Activated gamma-delta T cell treated with anti-CD3 and anti-CD28 coated beads, Interleukin-2, amount 50 U/mL, for 16 hours (primary cell): ENCODE measurements around the gene CRABP2.

Experiments used
- DNase-seq: peaks from one replicate; pipeline ENCODE4 v3.0.0-alpha.2; 2020; ENCODE audit warnings: low read depth

Gene CRABP2

DNA sequence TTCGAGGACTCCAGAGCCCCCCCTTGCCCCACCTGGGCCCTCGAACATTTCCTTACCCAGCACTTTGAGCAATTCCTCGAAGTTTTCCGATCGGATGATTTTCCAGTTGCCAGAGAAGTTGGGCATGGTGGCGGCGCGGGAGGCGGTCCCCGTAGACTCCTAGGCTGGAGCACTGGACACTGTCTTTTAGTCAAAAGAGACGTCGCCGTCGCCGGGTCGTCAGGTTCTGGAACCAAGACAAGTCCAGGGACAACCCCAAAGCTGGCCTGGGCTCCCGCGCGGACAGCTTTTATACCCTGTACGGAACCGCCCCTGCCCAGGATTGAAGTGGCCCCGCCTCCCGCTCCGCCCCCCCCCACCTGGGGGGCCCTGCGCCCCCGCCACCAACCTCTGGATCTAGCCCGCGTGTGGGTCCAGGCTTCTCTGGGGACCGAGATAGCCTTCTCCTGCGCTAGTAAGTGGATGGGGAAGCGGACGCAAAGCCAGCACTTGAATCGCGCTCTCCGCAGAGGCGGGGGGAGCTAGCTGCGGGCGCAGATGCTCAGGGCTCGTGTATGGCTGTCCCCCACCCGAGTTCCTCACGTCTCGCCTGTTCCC, at the start of gene CRABP2:
TSS of gene CRABP2 (minus strand) at position 263 of the 597 bp plus-strand sequence. CDS start at position 126, 137 bp downstream.
- no peak for DNase-seq

DNA sequence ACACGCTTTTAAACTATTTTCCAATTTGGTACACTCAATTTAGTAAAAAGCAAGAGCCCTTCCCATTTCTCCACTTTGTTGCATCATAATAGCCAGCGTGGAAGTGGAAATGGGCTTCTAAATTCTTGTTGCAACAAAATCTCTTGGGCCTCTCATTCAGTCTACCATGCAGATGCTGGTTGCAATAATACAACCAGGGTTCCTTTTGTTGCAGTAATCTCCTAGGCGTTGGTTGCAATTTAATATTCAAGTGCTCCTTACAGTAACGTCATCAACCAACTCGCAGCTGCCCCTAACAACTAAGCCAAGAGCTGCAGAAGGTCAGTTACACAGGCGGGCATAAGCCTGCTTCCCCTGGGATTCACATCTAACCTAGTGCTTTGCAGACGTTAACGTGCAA, 48.8 kb upstream of the CRABP2 start:
- no peak for DNase-seq

DNA sequence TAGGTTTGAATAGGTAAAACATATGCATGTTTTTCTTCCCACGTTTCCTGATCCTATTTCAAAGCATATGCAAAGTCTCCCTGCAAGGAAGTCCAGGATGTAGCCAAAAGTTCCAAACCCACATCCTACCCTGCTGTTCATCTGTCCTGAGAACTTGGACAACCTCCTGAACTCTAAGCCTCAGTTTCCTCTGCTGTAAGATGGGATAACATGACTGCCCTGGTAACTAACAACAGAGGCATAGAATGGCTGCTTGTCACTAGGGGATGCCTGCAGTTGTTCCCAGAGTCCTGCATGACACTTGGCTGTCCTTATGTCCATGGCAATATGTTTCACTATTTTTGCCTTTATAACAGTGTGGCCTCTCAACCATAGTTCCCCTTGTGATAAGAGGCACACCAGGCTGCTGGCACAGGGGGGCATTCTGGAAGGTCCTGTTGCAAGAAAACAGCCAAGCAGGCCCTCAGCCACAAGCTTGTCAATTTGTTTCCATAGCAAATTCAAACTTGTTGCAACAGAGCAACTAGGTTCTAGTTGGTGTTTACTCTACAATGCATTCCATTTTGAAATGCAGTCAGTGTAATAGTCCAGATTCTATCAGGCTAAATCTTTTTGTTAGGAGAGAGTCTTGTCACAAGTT, 47.6 kb upstream of the CRABP2 start:
- no peak for DNase-seq

DNA sequence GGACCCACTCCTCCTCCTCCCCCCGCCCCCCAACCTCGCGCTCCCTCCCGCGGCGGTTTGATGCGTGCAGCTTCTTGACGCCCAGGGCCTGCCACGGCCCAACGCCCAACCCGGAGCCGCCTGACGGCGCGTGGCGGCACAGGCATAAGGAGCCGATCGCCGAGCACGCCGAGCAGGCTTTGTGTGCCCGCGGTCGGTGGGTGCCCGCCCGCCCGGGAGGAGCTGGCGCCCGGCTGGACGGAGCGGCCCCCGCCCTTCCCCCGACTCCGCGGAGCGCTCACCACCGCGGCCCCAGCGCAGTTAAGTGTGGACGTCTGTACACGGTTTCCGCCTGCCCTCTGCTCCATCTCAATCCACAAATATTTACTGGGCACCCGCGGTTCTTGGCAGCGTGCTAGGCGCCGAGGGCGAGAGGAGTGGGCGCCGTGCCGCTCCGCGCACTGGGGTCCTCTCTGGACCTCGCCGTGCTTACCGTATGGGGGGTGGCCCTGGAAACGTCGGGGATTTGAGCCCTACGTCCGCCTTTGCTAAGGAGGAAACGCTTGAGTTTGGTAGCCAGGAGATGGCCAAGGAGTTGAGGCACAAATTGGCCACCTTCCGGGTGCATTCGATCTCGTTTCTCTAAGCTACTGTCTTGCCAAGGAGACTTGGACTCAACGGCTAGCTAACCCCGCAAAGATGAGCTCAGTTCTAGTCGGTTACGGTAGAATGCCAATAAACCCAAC, 46.5 kb upstream of the CRABP2 start:
- DNase-seq = peak; percentile 96

DNA sequence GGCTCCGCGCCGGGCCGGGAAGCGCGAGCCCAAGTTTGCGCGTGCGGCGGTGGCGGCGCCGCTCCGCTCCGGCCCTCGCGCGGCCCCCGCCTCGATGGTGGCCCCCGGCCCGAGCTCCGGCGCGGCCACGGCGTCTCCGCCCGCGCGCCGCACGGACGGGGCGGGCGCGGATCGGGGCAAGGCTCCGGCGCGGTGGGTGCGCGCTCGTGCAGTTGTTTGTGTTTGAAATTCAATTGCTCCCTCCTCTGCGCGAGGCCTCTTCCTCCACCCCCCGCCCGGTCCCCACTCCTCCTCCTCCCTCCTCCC, 46.0 kb upstream of the CRABP2 start, which contains the start of gene HDGF:
TSS of gene HDGF (minus strand) at position 225 of the 306 bp plus-strand sequence. CDS start 246 bp downstream, outside the sequence.
- no peak for DNase-seq

DNA sequence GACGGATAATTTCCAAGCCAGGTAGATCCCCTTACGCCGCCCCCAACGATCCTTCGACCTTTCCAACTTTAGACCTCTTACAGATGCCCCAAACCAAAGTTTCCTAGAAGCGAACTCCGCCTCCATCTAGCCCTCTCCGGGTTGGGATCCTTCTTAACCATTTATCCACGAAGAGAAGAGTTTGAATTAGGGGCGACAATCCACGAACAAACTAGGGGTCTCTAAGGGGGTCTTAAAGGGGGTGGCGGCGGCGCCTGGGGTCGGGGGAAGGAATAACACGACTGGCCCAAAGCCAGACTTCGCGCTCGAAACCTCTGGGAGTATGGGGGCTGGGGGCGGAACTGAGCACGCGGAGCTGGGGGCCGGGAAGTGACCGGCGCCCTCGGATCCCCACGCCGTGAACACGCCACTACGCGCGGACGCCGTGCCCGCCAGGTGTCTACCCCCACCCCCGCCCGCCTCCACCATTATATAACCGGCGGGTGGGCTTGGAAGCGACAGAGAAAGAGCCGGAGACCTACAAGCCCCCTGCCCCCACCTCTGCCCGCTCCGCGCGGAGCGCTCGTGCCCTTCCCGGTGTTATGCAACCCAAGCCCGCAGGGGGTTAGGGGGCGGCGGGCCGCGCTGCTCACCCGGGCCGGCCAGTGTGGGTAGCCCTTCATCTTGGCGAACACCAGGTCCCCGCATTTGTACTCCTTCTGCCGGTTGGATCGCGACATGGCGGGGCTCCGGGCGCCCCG, 45.5 kb upstream of the CRABP2 start:
- DNase-seq = no peak

DNA sequence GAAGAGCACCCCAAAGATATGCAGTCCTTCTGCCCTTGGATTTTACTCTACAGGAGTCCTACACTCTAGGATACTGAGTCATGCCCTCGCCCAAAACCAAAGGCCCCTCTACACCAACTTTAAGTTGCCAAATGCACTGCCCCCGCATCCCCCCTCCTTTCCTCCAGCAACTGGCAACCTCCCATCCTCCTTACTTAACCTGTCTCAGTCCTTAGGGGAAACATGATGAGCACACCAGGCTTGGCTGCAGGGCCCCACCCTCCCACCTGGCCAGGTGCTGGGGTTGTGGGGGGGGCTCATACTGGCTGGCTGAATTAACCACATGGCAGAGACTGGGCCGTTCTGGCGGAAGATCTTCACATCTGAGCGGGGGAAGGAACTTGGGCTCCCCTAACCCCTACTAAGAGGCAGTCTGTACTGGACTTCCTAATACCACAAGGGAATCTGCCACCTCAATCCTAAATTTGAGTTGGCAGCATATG, 44.8 kb upstream of the CRABP2 start:
- no peak for DNase-seq

DNA sequence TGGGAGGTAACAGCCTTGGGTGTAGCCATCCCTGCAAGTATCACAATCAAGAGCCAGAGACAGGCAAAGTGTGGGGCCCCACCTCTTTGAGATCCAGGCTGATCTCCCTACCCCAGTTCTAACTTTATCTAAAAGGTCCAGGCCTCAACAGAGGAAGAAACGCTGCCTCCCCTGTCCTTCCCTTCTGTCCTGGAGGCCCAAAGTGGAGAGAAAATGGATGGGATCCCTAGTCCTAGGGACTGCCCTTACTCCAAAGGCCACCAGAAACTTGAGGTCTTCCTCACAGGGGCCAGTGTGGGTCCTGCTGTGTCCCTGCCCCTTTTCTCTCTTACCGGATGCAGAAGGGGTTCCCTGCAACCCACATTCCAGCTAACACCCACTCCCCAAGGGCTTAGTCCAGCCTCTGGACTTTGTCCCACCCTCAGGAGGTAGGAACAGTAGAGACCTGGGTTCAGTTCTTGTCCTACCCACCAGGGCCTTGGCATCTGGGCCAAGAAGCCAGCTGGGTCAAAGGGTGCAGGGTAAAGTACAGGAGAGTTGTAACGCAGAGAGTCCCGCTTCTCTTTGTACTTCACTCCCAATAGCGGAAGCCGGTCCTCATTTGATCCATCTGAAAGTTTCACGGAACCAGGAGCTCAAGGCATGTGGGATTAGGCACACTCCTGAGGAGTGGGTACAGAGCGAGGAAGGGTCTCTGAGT, 44.2 kb upstream of the CRABP2 start:
- no peak for DNase-seq

DNA sequence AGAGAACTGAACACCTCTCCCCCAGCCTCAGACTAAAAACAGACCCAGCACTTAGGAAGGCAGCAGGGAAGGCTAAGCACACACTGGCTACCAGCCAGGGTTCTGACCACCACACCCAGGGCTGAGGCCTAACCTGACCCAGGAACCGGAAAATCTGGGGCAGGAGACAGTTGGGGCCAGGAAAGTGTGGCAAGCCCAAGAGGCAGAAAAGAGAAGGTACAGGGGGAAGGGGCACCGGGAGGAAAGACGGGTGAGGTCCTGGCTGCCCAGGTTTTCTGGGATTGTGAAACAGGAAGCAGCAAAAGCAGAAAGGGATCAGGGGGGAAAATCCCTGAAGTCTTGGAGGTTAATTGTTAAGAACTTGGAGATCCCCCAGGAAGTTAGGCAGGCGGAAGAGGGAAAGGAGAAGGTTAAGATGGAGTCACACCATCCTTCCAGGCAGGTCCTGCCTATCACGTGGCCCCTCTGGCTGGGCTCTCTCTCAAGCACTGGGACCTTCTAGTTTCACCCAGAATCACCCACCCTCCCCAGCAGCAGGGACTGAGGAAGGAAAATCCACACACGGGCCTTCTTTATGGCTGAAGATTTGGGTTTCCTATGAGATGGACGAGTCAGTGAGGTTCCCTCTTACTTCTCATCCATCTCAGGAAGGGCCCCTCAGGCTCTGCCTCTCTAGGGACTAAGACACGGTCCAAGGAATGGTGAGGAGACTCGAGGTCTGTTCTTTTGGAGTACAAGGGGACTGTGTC, 43.5 kb upstream of the CRABP2 start:
- no peak for DNase-seq

DNA sequence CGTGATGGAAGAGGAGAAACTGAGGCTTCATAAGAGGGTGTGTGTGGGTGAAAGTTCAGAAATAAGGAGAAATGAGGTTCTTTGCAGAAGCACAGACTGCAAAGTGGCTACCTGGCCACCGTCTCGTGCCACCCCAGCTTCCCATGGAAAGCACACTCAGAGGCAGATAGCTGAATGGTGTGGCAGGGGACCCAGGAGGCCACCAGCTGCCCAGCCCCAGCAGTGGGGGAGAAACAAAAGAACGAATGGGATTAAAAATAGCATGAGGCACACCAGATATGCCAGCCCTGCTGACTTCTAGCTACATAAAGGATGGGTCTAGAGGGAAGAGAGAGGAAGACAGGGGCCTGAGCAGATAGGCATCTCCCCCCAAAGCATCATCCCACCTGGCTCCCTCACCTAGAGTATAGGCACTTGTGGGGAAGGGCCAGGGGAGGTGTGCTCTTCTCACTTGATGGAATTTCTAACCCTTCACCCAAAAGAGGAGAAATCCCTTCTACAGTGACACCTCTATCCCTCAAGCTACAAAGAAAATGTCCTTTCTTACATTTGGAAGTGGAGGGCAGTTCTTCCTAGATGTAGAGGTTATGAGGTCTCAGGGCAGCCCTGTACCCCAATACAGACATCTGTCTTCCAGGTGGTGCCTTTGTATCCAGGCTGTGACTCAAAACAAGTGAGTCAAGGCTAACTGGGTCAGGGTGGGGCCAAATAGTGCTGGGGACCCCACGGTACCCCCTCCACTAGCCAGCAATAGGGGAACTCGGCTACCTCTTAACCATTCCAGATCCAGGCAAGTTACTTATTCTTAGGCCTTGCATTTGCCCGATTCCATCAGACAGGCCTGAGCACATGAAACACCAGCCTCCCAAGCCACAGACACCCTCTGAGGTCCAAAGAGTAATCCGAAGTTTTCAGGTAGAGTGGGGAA, 42.6 kb upstream of the CRABP2 start:
- DNase-seq = no peak

DNA sequence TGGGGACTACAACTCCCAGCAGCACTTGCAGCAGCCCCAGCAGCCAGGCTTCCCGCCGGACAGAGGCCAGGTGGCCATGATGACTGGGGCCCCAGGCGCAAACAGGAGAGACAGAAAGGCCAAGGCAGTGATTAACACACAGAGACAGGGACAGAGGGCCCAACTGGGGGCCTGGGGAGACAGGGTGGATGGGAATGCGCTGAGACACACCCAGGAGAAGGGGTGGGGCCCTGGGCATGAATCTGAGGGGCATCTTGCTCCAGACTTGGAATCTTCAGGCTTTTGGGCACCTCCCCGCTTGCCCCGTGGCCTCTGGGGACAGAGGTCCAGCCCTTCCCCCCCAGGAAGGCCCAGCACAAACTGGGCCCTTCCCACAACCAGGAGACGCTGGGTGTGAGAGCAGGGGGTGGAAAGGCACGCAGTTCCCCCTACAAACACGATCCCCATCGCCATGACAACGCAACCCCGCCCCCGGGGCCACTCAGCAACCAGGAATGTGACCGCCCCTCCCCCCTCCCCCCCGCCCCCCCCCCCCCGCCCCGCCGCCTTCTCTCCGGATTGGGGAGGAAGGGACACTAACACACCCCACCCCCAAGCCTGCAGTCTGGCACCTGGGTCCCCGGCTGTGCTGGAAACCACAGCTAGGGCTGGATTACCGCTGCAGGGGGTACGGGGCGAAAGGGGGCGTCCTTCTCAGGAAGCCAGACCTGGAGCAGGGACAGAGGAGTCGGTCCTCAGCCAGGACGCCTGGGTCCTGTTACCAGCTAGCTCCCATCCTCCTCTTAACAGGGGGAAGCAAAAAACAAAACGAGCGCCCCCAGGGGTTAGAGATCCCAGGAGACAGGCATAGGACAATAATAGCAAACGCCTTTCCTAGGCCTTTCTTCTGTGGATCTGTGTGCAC, 41.6 kb upstream of the CRABP2 start:
- DNase-seq = peak; percentile 48

DNA sequence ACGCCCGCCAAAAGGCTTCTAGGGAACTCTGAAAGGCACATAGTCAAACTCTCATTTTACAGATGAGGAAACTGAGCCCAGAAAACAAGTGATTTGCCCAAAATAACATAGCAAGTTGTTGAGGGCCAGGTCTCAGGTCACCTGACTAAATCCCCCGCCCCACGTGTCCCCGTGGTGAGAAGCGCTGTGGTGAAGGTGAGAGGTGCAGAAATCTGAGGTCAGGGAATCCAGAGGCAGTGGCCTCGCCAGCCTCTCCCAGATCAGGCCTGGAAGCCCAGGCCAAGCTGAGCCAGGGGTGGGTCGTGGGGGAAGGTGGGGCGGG, 41.0 kb upstream of the CRABP2 start:
- no peak for DNase-seq

DNA sequence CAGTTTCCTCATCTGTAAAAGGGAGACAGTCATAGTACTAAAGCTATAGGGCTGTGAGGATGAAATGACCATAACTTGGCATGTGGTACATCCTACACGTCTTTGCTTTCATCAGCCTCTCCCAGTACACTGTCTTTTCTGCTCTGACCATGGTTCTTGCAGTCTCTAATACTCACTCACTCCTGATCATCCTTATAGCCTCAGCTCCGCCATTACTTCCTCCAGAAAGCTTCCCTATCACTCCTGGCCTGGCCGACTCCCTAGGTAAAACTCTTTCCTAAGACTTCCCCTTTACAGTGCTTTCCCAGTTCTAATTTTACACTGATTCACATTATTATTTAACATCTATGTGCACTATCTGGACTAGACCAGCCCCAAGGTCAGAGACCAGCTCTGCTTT, 40.5 kb upstream of the CRABP2 start:
- no peak for DNase-seq

DNA sequence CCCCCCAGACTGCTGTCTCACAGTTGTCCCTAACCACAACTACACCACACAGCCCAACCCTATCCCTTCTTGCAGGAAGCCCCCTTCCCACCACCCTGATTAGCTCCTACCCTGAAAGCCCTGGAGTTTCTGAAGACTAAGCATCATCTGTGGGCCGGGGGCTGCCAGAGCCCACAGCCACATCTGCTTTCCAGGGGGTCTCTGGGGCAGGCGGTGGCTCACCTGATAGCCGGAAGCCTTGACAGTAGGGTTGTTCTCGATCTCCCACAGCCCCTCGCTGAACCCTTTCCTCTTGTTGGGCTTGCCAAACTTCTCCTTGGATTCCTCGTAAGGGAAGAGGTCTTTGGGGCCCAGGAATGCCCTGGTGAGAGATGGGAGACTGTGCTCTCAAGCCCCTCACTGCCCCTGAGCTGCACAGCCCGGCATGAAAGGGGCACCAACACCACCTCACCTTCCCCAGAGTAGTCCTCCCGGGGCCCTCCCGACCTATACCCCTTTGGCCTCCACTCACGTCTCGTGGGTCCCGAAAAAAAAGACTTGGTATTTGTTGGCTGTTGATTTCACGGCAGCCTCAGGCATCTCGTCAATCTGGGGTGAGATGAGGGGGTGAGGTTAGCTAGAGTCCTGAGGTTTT, 39.5 kb upstream of the CRABP2 start:
- DNase-seq = no peak

DNA sequence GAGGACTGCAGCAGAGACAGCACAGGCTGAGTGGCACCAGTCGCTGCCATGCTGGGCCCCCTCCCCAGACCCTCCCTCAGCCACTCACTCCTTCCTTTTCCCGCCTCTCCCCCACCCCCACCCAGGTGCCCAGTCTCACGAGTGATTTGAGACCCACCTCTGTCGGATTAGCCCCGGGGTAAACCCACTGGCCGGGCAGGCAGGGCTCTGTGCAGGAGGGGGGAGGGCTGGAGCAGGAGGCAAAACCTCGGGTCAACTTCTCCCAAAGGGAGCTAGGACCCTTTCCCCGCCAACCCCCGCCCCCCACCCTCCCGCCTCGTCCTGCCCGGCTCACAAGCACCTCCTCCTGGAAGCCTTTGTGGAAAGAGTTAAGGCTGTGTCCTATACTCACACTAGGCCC, 39.0 kb upstream of the CRABP2 start:
- no peak for DNase-seq

DNA sequence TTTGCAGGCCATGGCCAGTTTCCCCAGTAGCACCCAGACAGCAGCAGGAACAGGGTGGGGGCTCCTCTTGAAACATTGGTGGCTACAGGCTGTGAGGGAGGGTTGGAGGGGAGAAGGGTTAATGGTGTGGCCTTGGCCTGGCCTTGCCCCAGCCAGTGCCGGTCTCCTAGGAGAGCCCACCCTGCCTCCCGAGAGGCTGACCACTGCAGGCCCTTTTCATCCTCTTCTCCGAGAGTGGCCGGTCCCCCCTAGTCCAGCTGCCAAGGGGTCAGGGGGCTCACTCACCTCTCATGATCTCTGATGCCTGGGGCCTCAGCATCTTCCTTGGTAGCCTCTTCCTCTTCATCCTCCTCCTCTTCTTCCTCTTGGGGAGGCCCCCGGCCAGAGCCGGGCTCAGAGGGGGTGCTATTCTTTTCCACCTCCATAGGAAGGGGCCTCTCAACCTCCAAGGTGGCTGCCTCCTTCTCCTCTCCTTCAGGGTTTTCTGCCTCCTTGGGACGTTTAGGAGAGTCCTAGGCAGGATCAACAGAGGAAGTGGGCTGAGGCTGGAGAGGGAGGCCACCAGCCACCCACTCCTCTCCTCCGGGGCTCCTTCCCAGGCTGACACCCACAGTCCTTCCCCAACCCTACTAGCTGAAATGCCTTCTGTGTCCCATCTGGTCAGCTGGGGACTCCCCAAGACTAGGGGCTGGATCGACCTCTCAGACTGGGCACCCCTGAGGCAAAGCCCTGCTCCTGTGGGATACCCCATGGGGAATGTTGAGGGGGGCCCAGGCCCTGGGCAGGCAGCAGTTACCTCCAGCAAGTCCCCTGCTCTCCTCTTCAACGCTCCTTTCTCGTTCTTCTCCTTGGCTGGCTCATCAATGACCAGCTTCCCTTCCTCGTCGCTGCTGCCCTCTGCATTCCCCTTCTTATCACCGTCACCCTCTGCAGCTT, 38.3 kb upstream of the CRABP2 start:
- no peak for DNase-seq

DNA sequence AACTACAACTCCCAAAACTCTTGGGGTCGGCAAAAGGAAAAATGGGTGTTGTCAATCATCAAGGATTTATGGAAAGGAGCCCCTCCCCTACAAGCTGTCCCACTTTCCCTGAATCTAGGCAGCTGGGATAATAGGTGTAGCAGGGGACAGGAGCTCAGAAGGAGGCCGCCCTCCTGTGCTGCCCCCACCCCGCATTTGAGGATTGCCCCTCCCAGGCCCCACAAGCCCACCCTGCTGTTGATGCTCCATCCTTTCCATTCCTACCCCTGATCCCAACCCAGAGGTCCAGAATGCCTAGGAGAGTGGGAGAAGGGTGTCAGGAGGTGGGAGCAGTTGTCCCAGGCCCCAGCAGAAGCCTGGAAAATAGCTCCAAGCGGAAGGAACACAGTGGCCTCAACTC, 37.4 kb upstream of the CRABP2 start:
- no peak for DNase-seq

DNA sequence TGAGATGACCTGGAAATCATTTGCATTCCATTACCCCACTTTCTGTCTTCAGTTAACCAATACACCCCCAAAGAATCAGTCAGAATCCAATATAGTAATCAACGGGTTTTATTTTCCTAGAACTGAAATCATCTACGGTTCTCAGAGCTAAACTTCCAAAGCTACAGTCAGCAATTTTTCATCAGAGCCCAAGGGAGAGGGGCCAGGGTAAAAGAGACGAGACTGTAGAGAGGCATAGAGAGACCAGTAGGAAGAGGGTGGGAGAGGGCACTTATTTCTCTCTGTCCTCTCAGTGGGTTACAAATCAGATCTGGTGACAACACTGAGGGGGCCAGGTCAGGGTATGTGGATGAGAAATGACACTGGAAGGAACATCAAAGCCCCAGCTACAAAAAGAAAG, 36.6 kb upstream of the CRABP2 start:
- no peak for DNase-seq
